SU-DHL-6 (cell line): Measurements from ENCODE around the gene HK3.

ENCODE experiments used
- EZH2phosphoT487 ChIP-seq: fragments of 200-600 bp; sonication (generic), shearing (Covaris generic); conservative IDR thresholded peaks from 2 replicates; pipeline ENCODE4 v1.6.1; 2018; ENCODE audit warnings: mild to moderate bottlenecking, antibody characterized with exemption, low read length, moderate library complexity, mixed read lengths
- TF ChIP-seq, protein P1 (sequence below): fragments of 200-600 bp; sonication (generic); IDR thresholded peaks from one replicate; pipeline ENCODE4 v1.5.1; 2017; ENCODE audit warnings: antibody characterized with exemption, mild to moderate bottlenecking, low read length, moderate library complexity; ENCODE audit not compliant: insufficient read depth, poor library complexity, severe bottlenecking

DNA sequence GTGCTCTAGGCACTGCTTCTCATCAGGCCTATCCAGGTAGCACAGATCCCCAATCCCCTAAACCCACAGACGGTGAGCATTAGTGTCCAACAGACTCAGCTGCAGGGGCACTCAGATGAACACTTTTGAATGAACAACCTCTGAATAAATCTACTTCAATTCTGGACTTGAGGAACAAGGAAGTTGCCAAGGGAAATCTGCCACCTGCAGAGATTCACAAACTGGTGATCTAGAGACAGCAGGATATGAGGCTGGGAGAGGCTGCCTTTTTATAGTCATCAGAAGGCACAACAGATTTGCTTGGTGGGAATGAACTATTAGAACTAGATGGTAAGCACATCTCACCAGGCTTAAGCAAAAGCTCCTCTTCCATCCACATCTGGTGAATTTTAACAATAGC lies 7.0 kb upstream of the HK3 start:
- TF ChIP-seq, protein P1, sequence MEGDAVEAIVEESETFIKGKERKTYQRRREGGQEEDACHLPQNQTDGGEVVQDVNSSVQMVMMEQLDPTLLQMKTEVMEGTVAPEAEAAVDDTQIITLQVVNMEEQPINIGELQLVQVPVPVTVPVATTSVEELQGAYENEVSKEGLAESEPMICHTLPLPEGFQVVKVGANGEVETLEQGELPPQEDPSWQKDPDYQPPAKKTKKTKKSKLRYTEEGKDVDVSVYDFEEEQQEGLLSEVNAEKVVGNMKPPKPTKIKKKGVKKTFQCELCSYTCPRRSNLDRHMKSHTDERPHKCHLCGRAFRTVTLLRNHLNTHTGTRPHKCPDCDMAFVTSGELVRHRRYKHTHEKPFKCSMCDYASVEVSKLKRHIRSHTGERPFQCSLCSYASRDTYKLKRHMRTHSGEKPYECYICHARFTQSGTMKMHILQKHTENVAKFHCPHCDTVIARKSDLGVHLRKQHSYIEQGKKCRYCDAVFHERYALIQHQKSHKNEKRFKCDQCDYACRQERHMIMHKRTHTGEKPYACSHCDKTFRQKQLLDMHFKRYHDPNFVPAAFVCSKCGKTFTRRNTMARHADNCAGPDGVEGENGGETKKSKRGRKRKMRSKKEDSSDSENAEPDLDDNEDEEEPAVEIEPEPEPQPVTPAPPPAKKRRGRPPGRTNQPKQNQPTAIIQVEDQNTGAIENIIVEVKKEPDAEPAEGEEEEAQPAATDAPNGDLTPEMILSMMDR: no peak
- no peak for TF ChIP-seq EZH2phosphoT487
